Measurements from ENCODE around the gene IGFBP2.

GRCh38 chr2:216688731-216689340 is 55.6 kb downstream of the IGFBP2 start:
- TF ChIP-seq CTCF (IDR thresholded peaks at IDR 0.05): no peak
- TF ChIP-seq POLR2A (IDR thresholded peaks at IDR 0.05): no peak

All from esophagus squamous epithelium (tissue), 4 donors.